SK-N-SH treated with all-trans-retinoic acid at 6 μM for 48 hours (cell line): Measurements from ENCODE around the gene XYLB.

Experiments
- ATAC-seq: fragments of 200-7000 bp; cut with Tn5 transposase; 3 replicates; pipeline ENCODE4 v1.9.1; 2020; ENCODE audit warnings: mild to moderate bottlenecking, moderate library complexity
- BACH2 ChIP-seq: fragments of 250-450 bp; sonication (Bioruptor Pico); IDR thresholded peaks from 2 replicates; pipeline ENCODE4 v1.9.0; 2021; ENCODE audit warnings: mild to moderate bottlenecking, borderline replicate concordance
- CSDC2 ChIP-seq: fragments of 250-450 bp; sonication (Bioruptor Pico); IDR thresholded peaks from 2 replicates; pipeline ENCODE4 v1.5.0; 2020; ENCODE audit warnings: mild to moderate bottlenecking, moderate library complexity
- ESRRG ChIP-seq: fragments of 250-450 bp; sonication (Bioruptor Pico); IDR thresholded peaks from 2 replicates; pipeline ENCODE4 v1.6.1; 2021; ENCODE audit warnings: mild to moderate bottlenecking
- GLIS3 ChIP-seq: fragments of 250-450 bp; sonication (Bioruptor Pico); IDR thresholded peaks from 2 replicates; pipeline ENCODE4 v1.5.0; 2020; ENCODE audit warnings: mild to moderate bottlenecking, moderate library complexity
- ISL1 ChIP-seq: fragments of 250-450 bp; sonication (Bioruptor Pico); IDR thresholded peaks from 2 replicates; pipeline ENCODE4 v2.1.2; 2022; ENCODE audit warnings: mild to moderate bottlenecking, moderate library complexity
- OSR1 ChIP-seq: fragments of 250-450 bp; sonication (Bioruptor Pico); IDR thresholded peaks from 2 replicates; pipeline ENCODE4 v1.8.0; 2022; ENCODE audit warnings: moderate library complexity, mild to moderate bottlenecking, inconsistent platforms
- PPARA ChIP-seq: fragments of 250-450 bp; sonication (Bioruptor Pico); IDR thresholded peaks from 2 replicates; pipeline ENCODE4 v1.5.0; 2020; ENCODE audit warnings: mild to moderate bottlenecking, borderline replicate concordance
- RARB ChIP-seq: fragments of 250-450 bp; sonication (Bioruptor Pico); IDR thresholded peaks from 2 replicates; pipeline ENCODE4 v1.8.0; 2021; ENCODE audit warnings: mild to moderate bottlenecking, moderate library complexity
- SNAI2 ChIP-seq: fragments of 250-450 bp; sonication (Bioruptor Pico); IDR thresholded peaks from 2 replicates; pipeline ENCODE4 v1.5.0; 2020; ENCODE audit warnings: mild to moderate bottlenecking, moderate library complexity
- TCF4 ChIP-seq: fragments of 250-450 bp; sonication (Bioruptor Pico); IDR thresholded peaks from 2 replicates; pipeline ENCODE4 v1.8.0; 2021; ENCODE audit warnings: mild to moderate bottlenecking, moderate library complexity, borderline replicate concordance
- ZC3H10 ChIP-seq: fragments of 250-450 bp; sonication (Bioruptor Pico); IDR thresholded peaks from 2 replicates; pipeline ENCODE4 v1.5.1; 2021; ENCODE audit warnings: mild to moderate bottlenecking, moderate library complexity
- ZFP3 ChIP-seq: fragments of 250-450 bp; sonication (Bioruptor Pico); IDR thresholded peaks from 2 replicates; pipeline ENCODE4 v1.5.0; 2020; ENCODE audit warnings: mild to moderate bottlenecking, moderate library complexity
- ZNF565 ChIP-seq: fragments of 450-650 bp; formaldehyde crosslinking; conservative IDR thresholded peaks from 2 replicates; pipeline ENCODE4 v1.5.0; 2020; ENCODE audit warnings: low read depth, mild to moderate bottlenecking, moderate library complexity
- ZNF70 ChIP-seq: fragments of 450-650 bp; formaldehyde crosslinking; IDR thresholded peaks from 2 replicates; pipeline ENCODE4 v1.5.0; 2020; ENCODE audit warnings: mild to moderate bottlenecking, moderate library complexity
- ZNF8 ChIP-seq: fragments of 450-650 bp; formaldehyde crosslinking; IDR thresholded peaks from 2 replicates; pipeline ENCODE4 v1.5.0; 2020; ENCODE audit warnings: mild to moderate bottlenecking, moderate library complexity
- TF ChIP-seq, protein P1 (sequence below): fragments of 250-450 bp; sonication (Bioruptor Pico); IDR thresholded peaks from 2 replicates; pipeline ENCODE4 v1.5.1; 2021; ENCODE audit warnings: mild to moderate bottlenecking, moderate library complexity
- TF ChIP-seq, protein P2 (sequence below): fragments of 250-450 bp; sonication (Bioruptor Pico); IDR thresholded peaks from 2 replicates; pipeline ENCODE4 v1.5.1; 2020; ENCODE audit warnings: low read depth, mild to moderate bottlenecking, moderate library complexity
- TF ChIP-seq, protein P3 (sequence below): fragments of 250-450 bp; sonication (Bioruptor Pico); IDR thresholded peaks from 2 replicates; pipeline ENCODE4 v1.5.0; 2020; ENCODE audit warnings: mild to moderate bottlenecking, moderate library complexity
- TF ChIP-seq, protein P4 (sequence below): fragments of 250-450 bp; sonication (Bioruptor Pico); IDR thresholded peaks from 2 replicates; pipeline ENCODE4 v1.8.0; 2021; ENCODE audit warnings: low read depth, mild to moderate bottlenecking, moderate library complexity, borderline replicate concordance
- TF ChIP-seq, protein P5 (sequence below): fragments of 250-450 bp; sonication (Bioruptor Pico); IDR thresholded peaks from 2 replicates; pipeline ENCODE4 v1.8.0; 2020; ENCODE audit warnings: mild to moderate bottlenecking, moderate library complexity, borderline replicate concordance

XYLB gene

DNA sequence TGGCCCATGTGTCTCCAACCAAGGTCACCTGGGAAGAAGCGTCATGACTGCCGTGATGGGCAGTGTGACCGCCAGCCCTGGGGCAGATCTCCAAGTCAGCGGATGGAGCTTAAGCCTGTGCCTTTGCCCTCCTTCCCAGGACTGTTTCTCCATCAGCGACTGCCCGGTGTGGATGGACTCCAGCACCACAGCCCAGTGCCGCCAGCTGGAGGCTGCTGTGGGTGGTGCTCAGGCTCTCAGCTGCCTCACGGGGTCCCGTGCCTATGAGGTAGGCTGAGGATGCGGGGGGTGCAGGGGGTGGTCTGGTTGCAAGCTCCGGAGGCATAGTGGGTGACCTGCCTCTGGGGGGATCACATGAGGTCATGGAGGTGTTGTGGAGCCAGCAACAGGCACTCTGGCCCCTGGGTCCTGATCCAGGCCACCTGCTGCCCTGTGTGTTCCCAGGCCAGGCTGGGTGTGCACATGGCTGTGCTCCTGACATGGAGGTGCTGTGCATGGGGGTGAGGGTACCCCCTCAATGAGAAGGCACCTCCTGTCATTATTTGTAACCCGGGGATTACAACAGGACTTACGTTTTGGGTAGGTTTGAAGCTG, 19.0 kb downstream of the XYLB start:
- TF ChIP-seq GLIS3 (CRISPR knock-in tag) (no peak), ZC3H10 (CRISPR knock-in tag) (no peak), CSDC2 (CRISPR knock-in tag) (no peak), ZFP3 (CRISPR knock-in tag) (no peak), OSR1 (no peak), SNAI2 (no peak), PPARA (CRISPR knock-in tag) (no peak), RARB (CRISPR knock-in tag) (no peak), ZNF565 (CRISPR knock-in tag) (no peak), BACH2 (CRISPR knock-in tag) (no peak), ISL1 (no peak)
- TF ChIP-seq, protein P1, sequence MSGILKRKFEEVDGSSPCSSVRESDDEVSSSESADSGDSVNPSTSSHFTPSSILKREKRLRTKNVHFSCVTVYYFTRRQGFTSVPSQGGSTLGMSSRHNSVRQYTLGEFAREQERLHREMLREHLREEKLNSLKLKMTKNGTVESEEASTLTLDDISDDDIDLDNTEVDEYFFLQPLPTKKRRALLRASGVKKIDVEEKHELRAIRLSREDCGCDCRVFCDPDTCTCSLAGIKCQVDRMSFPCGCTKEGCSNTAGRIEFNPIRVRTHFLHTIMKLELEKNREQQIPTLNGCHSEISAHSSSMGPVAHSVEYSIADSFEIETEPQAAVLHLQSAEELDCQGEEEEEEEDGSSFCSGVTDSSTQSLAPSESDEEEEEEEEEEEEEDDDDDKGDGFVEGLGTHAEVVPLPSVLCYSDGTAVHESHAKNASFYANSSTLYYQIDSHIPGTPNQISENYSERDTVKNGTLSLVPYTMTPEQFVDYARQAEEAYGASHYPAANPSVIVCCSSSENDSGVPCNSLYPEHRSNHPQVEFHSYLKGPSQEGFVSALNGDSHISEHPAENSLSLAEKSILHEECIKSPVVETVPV: no peak
- TF ChIP-seq, protein P2, sequence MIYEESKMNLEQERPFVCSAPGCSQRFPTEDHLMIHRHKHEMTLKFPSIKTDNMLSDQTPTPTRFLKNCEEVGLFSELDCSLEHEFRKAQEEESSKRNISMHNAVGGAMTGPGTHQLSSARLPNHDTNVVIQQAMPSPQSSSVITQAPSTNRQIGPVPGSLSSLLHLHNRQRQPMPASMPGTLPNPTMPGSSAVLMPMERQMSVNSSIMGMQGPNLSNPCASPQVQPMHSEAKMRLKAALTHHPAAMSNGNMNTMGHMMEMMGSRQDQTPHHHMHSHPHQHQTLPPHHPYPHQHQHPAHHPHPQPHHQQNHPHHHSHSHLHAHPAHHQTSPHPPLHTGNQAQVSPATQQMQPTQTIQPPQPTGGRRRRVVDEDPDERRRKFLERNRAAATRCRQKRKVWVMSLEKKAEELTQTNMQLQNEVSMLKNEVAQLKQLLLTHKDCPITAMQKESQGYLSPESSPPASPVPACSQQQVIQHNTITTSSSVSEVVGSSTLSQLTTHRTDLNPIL (CRISPR knock-in tag): no peak
- TF ChIP-seq, protein P3, sequence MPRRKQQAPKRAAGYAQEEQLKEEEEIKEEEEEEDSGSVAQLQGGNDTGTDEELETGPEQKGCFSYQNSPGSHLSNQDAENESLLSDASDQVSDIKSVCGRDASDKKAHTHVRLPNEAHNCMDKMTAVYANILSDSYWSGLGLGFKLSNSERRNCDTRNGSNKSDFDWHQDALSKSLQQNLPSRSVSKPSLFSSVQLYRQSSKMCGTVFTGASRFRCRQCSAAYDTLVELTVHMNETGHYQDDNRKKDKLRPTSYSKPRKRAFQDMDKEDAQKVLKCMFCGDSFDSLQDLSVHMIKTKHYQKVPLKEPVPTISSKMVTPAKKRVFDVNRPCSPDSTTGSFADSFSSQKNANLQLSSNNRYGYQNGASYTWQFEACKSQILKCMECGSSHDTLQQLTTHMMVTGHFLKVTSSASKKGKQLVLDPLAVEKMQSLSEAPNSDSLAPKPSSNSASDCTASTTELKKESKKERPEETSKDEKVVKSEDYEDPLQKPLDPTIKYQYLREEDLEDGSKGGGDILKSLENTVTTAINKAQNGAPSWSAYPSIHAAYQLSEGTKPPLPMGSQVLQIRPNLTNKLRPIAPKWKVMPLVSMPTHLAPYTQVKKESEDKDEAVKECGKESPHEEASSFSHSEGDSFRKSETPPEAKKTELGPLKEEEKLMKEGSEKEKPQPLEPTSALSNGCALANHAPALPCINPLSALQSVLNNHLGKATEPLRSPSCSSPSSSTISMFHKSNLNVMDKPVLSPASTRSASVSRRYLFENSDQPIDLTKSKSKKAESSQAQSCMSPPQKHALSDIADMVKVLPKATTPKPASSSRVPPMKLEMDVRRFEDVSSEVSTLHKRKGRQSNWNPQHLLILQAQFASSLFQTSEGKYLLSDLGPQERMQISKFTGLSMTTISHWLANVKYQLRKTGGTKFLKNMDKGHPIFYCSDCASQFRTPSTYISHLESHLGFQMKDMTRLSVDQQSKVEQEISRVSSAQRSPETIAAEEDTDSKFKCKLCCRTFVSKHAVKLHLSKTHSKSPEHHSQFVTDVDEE (CRISPR knock-in tag): no peak
- TF ChIP-seq, protein P4, sequence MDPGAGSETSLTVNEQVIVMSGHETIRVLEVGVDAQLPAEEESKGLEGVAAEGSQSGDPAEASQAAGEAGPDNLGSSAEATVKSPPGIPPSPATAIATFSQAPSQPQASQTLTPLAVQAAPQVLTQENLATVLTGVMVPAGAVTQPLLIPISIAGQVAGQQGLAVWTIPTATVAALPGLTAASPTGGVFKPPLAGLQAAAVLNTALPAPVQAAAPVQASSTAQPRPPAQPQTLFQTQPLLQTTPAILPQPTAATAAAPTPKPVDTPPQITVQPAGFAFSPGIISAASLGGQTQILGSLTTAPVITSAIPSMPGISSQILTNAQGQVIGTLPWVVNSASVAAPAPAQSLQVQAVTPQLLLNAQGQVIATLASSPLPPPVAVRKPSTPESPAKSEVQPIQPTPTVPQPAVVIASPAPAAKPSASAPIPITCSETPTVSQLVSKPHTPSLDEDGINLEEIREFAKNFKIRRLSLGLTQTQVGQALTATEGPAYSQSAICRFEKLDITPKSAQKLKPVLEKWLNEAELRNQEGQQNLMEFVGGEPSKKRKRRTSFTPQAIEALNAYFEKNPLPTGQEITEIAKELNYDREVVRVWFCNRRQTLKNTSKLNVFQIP (CRISPR knock-in tag): no peak
- TF ChIP-seq, protein P5, sequence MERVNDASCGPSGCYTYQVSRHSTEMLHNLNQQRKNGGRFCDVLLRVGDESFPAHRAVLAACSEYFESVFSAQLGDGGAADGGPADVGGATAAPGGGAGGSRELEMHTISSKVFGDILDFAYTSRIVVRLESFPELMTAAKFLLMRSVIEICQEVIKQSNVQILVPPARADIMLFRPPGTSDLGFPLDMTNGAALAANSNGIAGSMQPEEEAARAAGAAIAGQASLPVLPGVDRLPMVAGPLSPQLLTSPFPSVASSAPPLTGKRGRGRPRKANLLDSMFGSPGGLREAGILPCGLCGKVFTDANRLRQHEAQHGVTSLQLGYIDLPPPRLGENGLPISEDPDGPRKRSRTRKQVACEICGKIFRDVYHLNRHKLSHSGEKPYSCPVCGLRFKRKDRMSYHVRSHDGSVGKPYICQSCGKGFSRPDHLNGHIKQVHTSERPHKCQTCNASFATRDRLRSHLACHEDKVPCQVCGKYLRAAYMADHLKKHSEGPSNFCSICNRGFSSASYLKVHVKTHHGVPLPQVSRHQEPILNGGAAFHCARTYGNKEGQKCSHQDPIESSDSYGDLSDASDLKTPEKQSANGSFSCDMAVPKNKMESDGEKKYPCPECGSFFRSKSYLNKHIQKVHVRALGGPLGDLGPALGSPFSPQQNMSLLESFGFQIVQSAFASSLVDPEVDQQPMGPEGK (CRISPR knock-in tag): no peak
- no peak for ATAC-seq

DNA sequence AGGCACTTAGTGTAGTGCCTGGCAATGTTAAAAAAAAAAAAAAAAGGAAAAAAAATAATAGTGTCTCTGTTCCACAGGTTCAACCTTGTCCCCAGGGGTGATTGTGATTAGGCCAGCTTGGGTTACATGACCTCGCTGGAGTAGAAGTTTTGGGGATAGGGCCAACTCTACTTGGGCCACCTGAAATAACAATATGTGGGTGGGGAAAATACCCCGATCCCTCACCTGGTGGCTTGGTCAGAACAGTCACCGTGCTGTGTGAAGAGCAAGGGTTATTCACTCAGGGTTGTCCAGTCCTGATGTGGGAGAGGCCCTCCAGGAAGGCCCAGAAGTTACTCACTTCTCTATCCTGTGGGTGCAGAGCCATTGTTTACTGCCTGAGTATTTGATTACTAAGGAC, 19.5 kb downstream of the XYLB start:
- TF ChIP-seq ZNF565 (CRISPR knock-in tag): no peak
- no peak for TF ChIP-seq ZNF70 (CRISPR knock-in tag)
- TF ChIP-seq, protein P3 (CRISPR knock-in tag): no peak
- no peak for TF ChIP-seq RARB (CRISPR knock-in tag)
- TF ChIP-seq, protein P1: no peak
- TF ChIP-seq ZFP3 (CRISPR knock-in tag): no peak
- no peak for TF ChIP-seq TCF4 (CRISPR knock-in tag)
- no peak for TF ChIP-seq PPARA (CRISPR knock-in tag)
- no peak for TF ChIP-seq ZNF8
- TF ChIP-seq ESRRG: no peak
- ATAC-seq: no peak
